GM21390 (cell line): ENCODE measurements around the gene VCL.
A peak's percentile ranks its signal among the peaks of the same experiment; 100 is the strongest.
"Not testable (repeated sequence)": the region's sequence is repeated elsewhere in the genome, so short reads cannot be mapped to it uniquely, and the experiment has no call there.

ENCODE experiments used
- ATAC-seq: cut with Tn5 transposase; IDR thresholded peaks from one replicate; pipeline ENCODE4 v1.9.1; 2021; ENCODE audit not compliant: unreplicated experiment

Gene VCL

GRCh38 chr10:73997787-73998622, at the start of gene VCL:
VCL (plus strand) TSS chr10:73998116; CDS start chr10:73998208, 92 bp downstream.
- peak; percentile 97 for ATAC-seq

GRCh38 chr10:73948947-73949633, 48.8 kb upstream of the VCL start:
- no peak for ATAC-seq

DNA sequence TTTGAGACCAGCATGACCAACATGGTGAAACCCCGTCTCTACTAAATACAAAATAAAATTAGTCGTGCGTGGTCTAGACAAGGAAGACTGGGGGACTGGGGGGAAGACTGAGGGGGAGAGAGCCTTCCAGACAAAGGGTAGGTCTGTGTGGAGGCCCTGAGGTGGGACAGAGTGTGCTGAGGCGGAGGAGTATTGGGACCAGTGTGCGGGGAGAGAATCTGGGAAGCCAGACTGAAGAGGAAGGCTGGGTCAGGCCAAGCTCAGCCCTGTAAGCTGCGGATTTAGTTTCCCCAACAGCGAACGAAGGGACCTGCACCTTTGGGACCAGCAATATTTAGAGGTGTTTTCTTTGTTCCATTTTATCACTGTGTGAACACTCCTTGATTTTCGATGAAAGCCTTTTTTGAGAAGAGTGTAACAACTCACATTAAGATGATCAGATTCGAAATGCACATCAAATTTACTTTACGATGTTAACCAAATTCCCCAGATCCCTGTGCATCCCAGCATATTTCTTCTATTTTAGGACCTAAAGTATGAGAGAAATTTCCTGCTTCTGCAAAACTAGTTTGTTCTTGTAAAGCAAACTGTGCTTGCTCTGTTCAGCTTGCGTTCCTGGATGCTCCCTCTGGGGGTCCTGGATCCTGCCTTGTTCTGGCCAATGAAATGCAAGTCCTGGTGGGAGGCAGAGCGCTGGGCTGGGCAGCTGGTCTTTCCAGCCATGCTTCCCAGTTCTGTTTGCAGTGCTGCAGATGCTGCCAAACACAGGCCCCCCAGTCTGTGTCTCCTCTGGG, 47.6 kb upstream of the VCL start:
- no peak for ATAC-seq

DNA sequence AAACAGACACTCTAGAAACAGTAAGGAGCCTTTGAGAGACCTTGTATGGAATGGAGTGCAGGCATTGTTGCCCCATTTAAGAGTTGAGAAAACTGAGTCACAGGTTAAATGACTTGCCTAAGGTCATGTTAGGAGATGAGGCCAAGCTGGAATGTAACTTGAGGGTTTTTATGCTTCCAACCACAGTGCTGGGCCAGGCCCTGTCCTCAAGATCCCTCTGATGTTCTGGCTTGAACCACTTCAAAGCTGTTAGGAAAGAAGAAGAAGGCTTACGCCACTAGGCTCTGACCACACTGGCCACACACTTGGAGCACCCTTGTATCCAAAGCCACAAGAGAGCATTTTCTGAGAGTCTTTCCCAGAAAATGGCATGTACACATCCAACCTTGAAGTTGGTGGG, 44.3 kb upstream of the VCL start:
- no peak for ATAC-seq

DNA sequence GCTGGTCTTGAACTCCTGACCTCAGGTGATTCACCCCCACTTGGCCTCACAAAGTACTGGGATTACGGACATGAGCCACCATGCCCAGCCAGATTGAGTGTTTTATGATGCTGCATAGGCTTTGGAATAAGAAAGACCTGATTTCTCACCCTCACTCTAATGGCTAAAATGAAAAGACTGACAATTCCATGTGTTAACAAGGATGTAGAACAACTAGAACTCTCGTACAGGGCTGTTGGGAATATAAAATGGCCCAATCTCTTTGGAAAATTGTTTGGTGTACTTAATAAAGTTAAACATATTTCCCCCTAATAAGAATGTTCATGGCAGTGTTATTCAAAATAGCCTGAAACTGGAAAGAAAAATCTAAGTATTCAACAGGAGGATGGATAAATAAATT, 43.2 kb upstream of the VCL start:
- ATAC-seq, result no peak

- no peak for ATAC-seq
Measured at GRCh38 chr10:73955719-73956118, 42.2 kb upstream of the VCL start.

DNA sequence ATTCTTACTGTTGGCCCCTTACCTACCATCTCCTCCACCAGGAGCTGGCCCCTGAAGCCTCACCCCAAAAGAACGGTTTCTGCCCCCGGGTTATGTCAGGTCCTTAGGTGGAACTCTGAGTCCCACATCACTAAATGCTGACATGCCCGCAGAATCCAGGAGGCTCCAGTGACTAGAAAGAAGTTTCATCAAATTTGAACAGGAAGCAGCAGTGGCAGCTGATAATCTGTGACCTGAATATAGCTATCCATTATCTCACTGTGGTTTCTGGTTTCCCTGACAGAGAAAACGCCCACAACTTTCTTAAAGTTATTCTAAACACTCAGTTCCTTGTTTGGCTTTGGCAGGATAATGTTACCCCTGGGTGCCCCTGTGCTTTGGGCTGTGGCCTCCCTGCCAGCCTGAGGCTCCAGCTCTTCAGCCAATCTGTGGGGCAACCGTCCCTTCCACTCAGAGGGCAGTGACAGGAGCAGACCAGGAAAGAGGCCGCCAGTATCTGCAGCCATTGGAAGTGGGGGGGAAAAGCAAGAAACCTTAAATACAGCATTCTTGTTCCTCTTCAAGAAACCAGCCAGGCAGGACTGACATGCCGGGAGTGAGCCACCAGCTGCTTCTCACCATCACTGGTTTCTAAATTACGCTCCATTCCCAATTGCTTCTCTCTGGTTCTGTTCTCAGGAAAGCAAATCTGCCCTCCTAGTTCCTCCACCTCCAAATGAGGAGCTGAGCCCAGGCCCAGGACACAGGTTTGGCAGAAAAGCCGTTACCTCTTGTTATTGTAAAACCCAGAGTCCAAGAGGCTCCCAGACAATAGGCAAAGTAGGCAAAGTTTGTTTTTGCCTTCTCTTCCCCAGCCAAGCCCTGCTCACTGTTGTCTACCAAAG, 41.2 kb upstream of the VCL start:
- peak; percentile 35 for ATAC-seq

DNA sequence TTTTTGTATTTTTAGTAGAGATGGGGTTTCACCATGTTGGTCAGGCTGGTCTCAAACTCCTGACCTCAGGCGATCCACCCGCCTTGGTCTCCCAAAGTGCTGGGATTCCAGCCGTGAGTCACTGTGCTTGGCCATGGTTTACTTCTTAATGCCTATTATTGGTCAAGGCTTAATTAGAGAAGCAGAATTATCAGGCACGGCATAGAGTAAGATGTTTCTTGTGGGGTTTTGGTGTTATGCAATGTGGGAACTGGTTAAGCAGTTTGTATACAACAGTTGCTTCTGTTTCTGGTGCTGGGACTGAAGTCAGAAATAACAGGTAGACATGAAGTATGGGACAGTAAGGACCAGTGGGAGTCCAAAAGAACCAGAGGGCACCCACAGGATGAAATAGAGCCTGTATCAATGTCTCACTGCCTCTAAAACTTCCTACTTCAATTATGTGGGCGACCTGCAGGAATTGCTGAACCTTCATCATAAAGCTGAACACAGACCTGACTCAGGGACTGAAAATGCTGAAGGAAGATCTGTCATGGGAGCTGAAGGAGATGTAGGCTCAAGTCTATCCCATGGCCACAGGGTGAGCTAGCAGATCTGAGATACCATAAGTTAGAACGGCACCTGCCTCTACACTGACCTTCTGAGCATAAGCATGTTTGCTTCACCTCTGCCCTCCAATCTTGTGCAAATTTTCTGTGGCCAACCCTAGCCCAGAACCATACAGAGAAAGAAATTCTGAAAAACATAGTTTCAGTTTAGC, 38.3 kb upstream of the VCL start:
- ATAC-seq, result peak; percentile 43

GRCh38 chr10:73962386-73962785, 35.5 kb upstream of the VCL start:
- ATAC-seq, result no peak

DNA sequence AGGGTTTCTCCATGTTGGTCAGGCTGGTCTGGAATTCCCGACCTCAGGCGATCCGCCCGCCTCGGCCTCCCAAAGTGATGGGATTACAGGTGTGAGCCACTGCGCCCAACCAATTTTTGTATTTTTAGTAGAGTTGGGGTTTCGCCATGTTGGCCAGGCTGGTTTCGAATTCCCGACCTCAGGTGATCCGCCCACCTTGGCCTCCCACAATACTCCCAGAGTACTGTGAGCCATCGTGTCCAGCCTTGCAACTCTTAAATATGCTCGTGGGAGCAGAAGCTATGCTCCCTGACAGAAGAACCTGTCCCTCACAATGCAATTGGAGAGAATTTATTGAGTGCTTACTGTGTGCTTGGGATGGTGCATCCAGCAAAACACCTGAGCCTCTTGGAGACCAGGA, 34.4 kb upstream of the VCL start:
- not testable (repeated sequence) for ATAC-seq

GRCh38 chr10:73964743-73965142, 33.2 kb upstream of the VCL start:
- ATAC-seq, result no peak

- not testable (repeated sequence) for ATAC-seq
Measured at GRCh38 chr10:73965267-73965889, 32.5 kb upstream of the VCL start.

GRCh38 chr10:73965890-73966768, 31.8 kb upstream of the VCL start:
- no peak for ATAC-seq

DNA sequence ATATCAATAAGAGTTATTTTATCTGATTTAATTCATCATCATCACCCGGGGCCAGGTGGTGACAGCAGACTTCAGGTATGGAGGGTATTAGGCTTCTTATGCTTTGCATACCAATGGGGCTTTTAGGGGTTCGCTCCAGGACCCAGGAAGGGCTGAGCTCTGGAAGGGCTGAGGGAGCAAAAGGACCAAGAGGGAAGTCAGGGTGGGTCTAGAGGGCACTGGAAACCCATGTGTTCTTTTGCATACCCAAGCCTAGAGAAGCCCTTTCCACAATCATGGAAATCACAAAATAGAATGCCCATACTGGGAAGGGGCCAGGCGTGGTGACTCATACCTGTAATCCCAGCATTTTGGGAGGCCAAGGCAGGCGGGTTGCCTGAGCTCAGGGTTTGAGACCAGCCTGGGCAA, 30.9 kb upstream of the VCL start:
- no peak for ATAC-seq

DNA sequence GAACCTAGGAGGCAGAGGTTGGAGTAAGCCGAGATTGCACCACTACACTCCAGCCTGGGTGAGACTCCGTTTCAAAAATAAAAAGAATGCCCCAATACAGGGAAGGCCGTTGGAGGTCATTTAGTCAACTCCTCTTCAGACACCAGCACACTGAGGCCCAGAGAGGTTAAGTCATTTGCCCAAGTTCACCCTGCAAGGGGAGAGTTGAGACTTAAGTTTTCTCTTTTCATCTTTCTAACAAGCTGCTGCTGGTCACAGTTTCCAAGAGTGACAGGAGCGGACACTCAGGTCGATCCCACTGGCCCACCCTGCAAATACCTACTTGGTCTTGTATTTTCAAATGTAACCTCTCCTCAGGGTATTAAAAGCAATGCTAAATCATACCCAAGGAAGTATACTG, 30.4 kb upstream of the VCL start:
- no peak for ATAC-seq

- ATAC-seq, result no peak
Measured at GRCh38 chr10:73968098-73968521, 29.8 kb upstream of the VCL start.

GRCh38 chr10:73969224-73969841, 28.6 kb upstream of the VCL start:
- ATAC-seq, result no peak

- ATAC-seq, result no peak
Measured at GRCh38 chr10:73970845-73971244, 27.1 kb upstream of the VCL start.
